T1000 (cell line): ENCODE results near the gene SCN5A.

ENCODE experiments used
- DNase-seq: peaks from one replicate; lab custom pipeline; 2025; ENCODE audit warnings: mixed read lengths; lab: John Stamatoyannopoulos, UW

SCN5A gene

DNA sequence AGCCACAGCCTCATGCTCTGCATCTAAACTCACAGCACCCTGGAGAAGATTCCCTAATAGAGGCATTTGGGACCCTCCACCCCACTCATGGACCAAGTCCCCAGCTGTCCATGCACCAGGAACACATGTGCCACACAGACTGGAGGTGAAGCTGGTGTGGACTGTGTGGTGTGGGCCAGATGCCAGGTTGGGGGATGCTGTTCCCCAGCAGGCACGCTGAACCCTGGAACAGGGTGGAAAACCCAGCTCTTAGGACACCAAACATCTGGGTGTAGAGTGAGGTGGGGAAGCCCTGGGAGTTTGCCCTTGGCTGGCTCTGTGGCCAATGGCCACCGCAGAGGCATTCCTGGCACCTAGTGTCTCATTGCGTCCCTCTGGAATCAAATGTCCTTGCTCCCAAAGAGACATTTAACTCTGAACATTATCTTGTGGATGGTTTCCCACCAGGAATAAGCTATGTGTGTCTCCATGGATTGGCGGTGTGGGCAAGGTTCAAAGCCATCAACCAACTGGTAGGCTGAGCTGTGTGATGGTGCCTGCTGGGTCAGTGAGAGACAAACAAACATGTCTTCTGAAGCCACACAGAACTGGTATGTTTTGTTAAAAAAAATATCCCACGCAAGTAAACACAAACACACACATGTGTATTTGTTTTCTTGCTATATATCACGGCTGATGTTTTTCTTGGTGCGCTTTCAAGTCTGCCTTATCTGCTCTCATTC lies 88.3 kb downstream of the SCN5A start:
- no peak for DNase-seq

DNA sequence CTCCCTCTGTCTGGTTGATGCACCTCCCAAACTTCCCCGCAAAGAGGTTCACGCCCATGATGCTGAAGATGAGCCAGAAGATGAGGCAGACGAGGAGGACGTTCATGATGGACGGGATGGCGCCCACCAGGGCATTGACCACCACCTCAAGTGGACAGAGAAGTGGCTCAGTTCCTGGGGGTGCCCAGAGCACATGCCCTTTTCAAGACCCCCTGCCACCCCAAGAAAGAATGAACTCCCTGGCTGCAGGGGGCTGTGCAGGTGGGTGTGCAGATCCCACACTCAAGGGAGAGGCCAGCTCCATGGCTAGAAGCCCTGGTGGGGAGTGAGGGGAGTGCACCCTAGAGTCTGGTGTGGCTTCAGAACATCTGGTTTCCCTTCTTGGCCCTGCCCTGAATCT lies 89.2 kb downstream of the SCN5A start:
- no peak for DNase-seq

DNA sequence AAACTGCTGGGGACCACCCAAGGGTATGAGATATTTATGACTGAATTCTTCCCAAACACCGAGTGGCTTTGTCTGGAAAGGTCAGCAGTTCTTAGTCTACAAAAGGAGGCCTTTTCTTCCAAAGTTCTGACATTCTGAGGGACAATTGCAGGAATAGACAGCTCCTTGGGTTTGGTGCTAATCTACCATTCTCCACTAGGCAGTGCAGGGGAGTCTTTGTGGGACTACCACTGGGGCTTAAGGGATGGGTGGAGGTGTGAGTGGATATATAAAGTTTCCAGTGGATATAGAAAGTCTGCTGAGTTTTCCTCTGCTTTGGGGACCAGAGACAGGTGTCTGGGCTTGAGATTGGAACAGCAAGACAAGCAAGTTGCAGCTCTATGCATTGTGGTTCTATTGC lies 90.6 kb downstream of the SCN5A start:
- DNase-seq: no peak

DNA sequence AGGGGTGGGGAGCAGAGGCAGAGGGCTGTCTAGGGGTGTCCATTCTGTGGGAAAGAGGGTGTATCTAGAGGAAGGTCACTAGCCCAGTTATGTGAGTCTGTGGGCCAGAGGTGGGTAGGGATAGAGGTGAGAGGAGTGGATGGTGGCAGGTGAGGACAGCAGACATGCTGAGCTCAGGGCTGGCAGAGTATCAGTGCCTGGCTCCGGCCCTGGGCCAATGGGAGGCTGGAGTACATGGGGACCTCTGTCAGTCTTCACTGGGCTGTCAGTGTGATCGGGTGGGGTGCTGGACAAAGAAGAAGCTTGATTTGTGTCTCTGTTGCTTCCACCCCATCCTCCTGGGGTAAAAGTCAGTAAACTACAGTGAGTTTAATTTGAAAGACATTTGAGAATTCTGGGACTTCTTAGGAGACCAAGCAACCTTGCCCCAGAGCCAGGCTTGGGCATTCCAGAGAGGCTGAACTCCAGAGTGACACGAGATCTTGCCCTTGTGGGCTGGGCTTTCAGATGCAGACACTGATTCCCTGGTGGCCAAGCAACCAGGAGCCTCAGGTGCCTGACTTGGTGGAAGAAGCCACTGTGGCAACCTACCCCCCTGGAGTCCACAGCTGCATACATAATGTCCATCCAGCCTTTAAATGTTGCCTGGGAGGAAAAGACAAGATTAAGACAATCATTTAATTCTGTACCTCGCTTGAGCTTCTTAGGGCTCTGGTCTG lies 92.7 kb downstream of the SCN5A start:
- no peak for DNase-seq

DNA sequence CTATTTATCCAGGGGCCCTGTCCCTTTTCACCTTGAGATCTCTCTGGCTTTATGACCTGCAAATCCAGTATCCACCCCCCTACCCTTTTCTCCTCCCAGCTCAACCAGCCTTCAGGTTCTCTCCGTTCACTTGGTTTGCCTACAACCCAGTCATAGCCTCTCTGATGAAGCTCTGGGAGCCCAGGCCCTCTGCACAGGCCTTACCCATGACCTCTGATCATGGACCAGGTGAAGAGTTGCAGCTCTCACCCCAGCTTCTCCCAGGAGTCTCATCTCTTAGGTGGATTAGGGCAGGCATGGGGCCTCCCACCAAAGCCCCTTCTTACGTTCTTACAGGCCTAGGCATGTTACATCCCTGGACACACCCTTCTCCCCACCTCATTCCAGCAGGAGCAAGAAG lies 93.6 kb downstream of the SCN5A start:
- no peak for DNase-seq

DNA sequence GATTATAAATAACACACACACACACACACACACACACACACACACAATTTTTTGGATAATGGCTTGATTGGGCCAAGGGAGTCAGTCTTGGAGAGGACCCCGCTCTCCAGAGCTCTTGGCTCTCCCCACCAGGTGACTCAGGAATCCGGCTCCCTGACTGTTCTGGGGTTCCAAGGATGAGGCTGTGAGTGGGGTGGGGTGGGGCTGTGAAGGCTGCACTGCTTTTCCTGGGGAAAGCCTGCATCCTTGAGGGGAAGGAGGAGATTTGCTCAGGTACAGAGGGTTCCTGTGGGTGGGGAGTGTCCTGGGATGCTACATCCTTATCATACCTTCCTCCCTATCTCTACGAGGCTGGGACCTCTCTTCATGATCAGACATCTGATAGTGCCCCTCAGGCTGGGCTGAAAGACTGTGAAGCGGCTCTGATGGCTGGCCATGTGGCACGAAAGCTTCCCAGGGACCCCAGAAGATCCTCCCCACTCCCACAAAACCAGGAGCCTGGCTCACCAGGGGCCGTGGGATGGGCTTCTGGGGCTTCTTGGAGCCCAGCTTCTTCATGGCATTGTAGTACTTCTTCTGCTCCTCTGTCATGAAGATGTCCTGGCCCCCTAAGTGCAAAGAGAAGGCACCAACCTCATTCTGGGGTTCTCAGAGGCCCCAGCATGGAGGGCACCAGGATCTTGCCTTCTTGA lies 94.2 kb downstream of the SCN5A start:
- no peak for DNase-seq

DNA sequence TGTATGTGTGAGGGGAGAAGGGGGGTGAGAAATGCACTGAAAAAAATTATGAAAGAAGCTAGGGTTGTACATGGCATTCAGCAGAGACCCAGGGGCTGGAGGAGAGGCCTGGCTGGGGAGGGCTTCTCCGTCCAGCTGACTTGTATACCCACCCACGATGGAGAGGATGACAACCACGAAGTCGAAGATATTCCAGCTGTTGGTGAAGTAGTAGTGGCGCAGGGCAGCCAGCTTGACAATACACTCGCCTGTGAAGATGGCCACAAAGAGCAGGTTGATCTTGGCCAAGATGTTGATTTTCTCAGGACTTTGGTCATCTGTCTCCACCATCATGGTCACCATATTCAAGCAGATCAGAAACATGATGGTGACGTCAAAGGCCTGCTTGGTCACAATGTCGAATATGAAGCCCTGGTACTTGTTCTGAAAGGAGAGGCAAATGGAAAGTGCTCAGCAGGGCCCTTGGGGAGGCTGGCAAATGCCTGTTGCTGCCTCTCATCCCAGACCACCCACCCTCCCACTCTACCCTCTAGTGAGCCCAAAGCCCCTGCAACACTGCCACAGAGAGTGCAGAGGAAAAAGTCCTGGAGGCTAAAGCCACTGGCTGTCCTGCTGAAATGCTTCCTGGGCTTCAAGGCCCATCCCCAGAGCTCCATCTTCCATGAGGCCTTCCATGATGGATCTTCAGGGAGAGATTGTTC lies 95.2 kb downstream of the SCN5A start:
- DNase-seq: no peak

DNA sequence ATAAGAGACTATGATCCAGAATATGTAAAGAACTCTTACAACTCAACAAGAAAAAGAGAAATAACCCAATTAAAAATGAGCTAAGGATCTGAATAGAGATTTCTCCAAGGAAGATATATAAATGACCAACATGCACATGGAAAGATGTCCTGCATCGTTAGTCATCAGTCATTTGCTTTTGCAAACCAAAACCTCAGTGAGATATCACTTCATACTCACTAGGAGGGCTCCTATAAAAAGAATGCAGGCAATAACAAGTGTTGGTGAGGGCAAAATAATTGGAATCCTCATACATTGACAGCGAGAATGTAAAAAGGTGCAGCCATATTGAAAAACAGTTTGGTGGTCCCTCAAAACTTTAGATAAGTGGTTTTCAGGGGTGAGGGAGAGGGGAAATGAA lies 96.4 kb downstream of the SCN5A start:
- no peak for DNase-seq

DNA sequence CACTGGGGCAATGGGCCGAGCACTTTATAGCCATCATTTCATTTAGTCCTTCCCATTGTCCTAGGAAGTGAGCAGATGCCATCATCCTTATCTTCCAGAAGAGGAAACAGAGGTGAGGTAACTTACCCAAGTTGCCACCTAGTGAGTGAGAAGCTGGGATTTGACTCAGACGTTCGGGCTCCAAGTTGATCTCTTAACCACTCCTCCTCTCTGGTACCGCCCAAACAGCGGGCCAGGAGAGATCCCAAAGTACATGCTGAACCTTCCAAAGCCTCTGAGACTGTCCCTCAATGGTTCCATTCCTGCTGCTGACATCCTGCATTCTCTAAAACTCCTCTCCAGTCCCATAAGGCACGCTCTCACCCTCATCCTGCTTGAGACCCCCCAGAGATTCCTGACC lies 97.1 kb downstream of the SCN5A start:
- DNase-seq: no peak

DNA sequence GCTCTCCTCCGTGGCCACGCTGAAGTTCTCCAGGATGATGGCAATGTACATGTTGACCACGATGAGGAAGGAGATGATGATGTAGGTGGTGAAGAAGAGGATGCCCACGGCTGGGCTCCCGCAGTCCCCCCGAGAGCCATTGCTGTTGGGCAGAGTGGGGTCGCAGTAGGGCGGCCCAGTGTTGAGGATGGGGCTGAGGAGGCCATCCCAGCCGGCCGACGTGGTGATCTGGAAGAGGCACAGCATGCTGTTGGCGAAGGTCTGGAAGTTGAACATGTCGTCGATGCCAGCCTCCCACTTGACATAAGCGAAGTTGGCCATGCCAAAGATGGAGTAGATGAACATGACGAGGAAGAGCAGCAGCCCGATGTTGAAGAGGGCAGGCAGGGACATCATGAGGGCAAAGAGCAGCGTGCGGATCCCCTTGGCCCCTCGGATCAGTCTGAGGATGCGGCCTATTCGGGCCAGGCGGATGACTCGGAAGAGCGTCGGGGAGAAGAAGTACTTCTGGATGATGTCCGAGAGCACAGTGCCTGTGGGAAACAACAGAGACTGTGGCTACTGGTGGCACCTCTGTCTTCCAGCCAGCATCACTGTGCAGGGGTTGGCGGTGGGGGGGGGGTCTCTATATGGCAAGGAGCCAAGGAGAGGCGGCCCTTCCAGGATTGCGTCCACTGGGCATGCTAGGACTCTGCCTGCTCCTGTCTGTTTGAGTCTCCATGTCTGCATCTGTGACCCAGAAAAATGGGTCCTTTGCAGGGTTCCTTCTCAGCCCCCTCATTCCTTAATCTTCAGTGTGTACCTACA lies 98.3 kb downstream of the SCN5A start:
- DNase-seq: no peak

DNA sequence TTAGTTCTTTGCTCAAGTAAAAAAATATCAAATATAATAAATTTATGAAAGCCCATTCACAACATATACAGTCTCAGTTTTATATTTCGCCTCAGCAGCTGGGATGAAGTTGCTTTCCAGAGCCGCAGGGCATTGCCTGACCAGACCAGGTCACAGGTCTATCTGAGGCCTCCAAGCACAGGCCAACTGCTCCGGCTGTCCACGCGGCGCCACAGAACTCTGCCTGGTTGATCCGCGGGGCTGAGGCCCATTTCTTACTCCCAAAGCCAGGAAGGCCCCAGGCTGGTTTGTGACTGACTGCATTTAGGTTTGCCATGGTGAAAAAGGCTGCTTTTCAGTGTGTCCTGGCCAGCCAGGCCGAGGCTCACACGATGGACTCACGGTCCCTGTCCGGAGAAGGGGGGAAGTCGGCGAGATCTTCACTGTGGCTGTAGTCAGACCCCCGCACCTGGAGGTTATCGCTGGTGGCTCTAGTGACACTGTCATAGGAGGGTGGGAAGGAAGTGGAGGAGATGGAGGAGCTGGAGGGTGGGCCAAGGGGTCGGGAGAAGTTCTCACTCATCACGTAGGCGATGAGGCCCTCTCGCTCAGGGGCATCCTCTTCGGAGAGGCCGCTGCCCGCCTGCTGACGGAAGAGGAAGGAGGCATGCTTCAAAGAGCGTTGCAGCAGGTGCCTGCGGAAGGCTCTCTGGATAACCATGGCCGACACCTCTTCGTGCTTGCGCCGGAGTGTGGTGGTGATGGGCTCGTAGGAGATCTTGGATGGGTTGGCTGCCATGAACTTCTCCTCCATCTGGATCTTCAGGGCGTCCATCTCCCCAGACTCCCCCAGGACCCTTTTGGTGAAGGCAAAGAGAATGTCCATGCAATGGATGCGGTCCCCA lies 99.3 kb downstream of the SCN5A start:
- DNase-seq: no peak

DNA sequence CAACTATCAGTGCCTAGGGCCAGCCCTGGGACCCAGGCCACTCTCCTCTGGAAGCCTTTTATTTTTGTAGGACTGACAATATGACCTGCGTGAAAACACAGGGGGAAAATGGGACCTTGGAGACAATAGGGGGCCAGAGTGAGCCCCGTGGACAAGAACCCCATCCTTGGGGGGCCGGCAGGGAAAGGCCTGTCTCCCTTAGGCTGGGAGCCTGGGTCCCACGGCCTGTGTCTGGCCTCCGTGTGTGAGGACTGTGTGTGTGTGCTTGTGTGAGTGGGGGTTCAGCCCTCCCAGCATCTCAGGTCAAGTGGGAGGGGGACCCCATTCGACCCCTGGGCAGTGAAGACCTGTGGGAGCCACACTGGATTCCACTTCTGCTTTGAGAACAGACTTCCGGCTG lies 100.0 kb downstream of the SCN5A start:
- no peak for DNase-seq

DNA sequence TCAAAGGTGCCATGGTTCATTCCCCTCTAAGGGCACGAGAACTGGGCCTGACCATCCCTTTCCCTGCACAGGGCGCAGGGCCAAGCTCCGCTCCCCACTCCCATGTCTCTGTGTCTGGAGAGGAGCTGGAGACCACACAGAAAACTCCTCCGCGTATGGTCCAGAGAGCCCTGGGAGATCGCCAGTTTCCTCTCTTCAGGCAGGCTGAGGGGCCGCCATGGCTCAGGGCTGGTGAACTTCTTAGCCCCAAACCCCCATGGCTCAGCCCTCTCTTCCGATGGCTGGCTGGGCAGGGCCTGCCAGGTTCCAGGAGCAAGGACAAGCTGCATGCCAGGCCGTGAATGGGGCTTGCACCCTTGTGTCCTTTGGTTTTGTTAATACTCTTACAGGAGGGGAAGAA lies 100.4 kb downstream of the SCN5A start:
- DNase-seq: no peak

DNA sequence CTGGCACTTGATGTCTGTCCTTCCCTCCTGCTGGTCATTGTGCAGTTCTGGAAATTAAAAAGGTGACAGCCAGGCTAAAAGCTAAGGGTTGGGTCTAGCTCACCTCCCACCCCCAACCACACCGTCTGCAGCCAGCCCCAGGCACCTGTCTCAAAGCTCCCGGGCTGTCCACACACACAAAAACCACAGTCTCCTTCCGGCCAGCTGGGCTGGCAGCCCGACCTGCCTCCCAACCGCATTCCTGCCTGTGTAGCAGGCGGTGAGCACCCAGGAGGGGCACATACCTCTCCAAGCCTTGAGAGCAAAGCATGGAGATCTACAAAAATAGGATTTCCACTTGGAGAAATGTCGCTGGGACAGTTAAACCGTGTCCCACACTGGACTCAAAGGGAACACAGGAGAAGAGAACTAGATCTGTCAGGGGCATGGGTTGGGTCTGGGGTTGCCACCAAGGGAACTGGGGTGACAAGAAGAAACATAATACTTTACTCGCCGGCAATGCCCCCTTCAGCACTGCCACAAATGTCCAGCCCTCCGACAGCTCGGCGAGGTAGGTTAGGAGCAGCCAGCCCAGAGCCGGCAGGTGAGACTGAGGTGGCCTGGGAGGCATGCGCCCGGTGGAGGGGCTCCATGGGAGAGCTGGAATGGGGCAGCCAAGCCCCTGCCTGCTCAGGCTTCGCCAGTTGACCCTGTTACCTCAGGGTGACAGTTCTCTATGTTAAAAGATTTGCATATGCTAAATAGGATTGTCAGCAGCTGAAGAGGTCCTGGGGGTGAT lies 101.1 kb downstream of the SCN5A start:
- no peak for DNase-seq

DNA sequence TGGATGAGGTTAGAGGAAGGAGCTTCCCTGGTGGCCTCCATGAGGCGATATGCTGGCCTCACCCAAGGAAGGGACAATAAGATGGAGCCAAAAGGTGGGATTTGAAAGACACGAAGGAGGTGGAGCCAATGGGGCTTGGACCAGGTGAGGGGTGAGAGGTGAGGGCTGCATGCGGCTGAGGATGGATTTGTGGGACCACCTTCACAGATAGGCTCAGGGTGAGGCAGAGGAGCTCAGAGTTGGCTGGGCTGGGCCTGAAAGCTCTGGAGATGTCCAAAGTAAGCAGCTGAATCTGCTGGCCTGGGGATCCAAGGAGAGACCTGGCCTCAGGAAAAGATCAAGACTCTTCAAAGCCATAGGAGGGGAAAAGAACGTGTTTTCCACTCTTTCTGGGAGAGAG lies 103.5 kb downstream of the SCN5A start:
- DNase-seq: no peak

DNA sequence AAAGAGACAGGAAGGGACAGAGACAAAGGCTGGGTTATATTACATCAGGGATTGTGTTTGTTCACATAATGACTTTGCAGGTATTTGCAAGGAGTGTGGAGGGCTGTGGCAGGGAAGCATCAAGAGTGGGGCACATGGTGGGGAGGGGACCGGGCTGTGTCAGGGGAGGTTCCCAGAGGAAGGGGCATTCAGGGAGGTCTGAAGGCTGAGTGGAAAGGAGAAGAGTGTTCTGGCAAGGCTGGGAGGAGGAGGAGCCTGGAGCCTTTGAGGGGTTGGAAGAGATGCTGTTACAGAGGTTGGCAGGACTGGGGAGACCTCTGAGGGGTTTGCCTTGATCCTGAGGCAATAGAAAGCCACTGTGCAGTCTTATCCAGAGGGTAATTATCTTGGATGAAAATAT lies 103.9 kb downstream of the SCN5A start:
- DNase-seq: no peak

DNA sequence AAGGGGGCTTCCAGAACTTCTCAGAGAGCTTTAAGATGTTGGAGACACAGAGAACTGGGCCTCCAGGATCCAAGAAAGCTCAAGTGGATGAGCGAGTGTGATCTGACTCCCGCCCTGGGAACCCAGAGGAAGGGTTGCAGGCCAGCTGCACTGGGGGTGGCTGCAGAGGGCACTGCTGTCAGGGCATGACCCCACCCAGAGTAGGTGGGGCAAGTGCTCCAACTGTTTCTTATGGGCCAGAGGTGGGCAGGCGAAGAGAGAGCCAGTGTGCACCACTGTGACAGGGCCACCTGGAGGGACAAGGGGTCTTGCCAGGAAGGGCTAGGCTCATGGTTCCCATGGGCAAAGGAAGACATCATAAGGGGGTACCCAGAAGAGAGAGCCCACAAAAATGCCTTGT lies 104.6 kb downstream of the SCN5A start:
- no peak for DNase-seq

DNA sequence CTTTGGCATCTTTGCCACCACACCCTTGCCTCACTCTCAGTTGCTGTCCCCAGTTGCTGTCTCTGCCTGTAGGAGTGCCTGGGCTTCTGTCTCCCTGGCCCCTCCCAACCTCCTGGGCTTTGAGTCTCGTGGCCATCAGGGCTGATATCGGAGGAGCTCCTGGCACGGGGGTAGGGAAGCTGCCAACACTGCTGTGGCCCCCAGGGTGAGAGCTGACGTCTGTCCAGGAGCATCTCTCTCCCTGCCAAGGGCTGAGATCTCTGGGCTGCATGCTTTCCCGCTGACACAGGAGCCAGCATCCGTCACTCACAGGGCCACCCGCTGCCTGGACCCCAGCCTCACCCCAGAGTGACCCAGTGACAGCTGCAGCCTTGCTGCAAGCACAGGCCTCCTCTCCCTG lies 105.9 kb downstream of the SCN5A start:
- no peak for DNase-seq

DNA sequence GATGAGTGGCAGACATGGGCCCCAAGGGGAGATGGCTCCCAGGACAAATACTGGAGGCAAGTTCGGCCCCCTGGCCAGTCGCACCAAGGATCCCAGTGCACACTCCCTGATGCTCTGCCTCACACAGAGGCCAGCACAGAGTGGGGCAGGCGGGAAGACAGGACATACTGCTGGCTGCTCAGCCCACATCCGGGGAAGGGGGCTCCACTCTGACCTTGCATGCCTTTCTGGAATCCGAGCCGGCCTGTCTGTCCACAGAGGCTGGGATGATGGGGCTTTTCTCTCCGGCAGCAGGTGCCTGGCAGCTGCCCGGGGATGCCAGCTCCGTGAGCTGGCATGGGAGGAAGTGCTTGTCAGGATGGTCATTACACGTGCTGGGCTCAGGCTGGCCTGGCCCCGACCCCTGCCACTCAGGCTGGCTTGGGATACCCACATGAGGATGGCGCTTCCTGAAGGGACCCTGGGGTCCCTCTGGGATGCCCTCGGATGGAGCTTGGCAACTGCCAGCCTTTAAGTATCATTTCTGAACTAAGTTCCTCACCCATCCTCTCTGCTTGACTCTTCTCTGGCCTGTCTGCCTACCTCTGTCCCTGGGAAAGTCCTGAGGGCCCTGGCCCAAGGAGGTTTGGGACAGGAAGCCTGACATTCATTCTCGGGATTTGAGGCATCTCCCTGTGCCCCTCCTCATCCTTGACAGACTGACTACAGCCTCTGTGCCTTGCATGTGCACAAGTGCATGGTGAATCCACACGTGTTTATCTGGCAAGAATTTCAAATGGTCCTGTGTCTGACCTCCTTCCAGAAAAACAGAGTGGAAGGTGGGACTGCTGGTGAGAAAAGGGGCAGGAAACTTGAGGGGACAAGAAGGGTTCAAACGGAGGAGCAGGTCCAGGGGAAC lies 106.8 kb downstream of the SCN5A start:
- DNase-seq: no peak
